Measurements from ENCODE around the gene TSHZ2.

- TF ChIP-seq CTCF (IDR thresholded peaks at IDR 0.05) (no peak), POLR2AphosphoS5 (IDR thresholded peaks at IDR 0.05) (no peak), EP300 (IDR thresholded peaks at IDR 0.05; ENCODE audit: low read depth) (no peak), POLR2A (IDR thresholded peaks at IDR 0.05) (no peak)
These were observed 41.7 kb downstream of the TSHZ2 start for GRCh38 chr20:53013847-53014246.
